SU-DHL-6 (cell line): ENCODE measurements around the gene SYF2.

Experiments
- H2AFZ ChIP-seq: fragments of 200-600 bp; sonication (generic); 2 replicates; pipeline ENCODE4 v1.6.1; 2014; ENCODE audit warnings: low read depth, mild to moderate bottlenecking, moderate library complexity, mixed read lengths, antibody characterized with exemption, low read length; ENCODE audit not compliant: severe bottlenecking
- H3F3A ChIP-seq: fragments of 200-600 bp; shearing (Covaris generic); 2 replicates; pipeline ENCODE4 v1.6.0; 2016; ENCODE audit warnings: antibody characterized with exemption, mild to moderate bottlenecking; ENCODE audit not compliant: insufficient read depth
- H3K27ac ChIP-seq: fragments of 200-600 bp; sonication (generic); 2 replicates; pipeline ENCODE4 v1.5.1; 2016; ENCODE audit warnings: low read depth, mild to moderate bottlenecking, low read length, moderate library complexity, mixed read lengths
- H3K27me3 ChIP-seq: fragments of 200-600 bp; sonication (generic), shearing (Covaris generic); 2 replicates; pipeline ENCODE4 v1.6.0; 2014; ENCODE audit warnings: mild to moderate bottlenecking, low read length
- H3K36me3 ChIP-seq: fragments of 200-600 bp; sonication (generic); 2 replicates; pipeline ENCODE4 v1.6.1; 2014; ENCODE audit warnings: mild to moderate bottlenecking, low read length, mixed read lengths
- H3K4me2 ChIP-seq: fragments of 300-600, 200-600 bp; shearing (Covaris generic), sonication (generic); 2 replicates; pipeline ENCODE4 v1.6.0; 2014; ENCODE audit warnings: low read length, low read depth, mild to moderate bottlenecking; ENCODE audit not compliant: poor library complexity, severe bottlenecking
- H3K4me3 ChIP-seq: fragments of 200-600 bp; sonication (generic); 2 replicates; pipeline ENCODE4 v1.5.1; 2014; ENCODE audit warnings: antibody characterized with exemption, low read length, mild to moderate bottlenecking, mixed read lengths; ENCODE audit not compliant: insufficient read depth, poor library complexity, severe bottlenecking
- H3K79me2 ChIP-seq: fragments of 200-600 bp; sonication (generic); 2 replicates; pipeline ENCODE4 v1.6.1; 2014; ENCODE audit warnings: mild to moderate bottlenecking, low read length, moderate library complexity; ENCODE audit not compliant: insufficient read depth
- H3K9ac ChIP-seq: fragments of 200-600 bp; sonication (generic); 2 replicates; pipeline ENCODE4 v1.7.0; 2014; ENCODE audit warnings: mild to moderate bottlenecking, low read length
- H3K9me2 ChIP-seq: fragments of 200-600 bp; sonication (generic); replicated peaks from 2 replicates; pipeline ENCODE4 v1.6.1; 2014; ENCODE audit warnings: low read length; ENCODE audit not compliant: insufficient read depth
- H3K9me3 ChIP-seq: fragments of 200-600 bp; sonication (generic); 2 replicates; pipeline ENCODE4 v1.6.1; 2014; ENCODE audit warnings: low read length, mixed read lengths; ENCODE audit not compliant: insufficient read depth
- H4K20me1 ChIP-seq: fragments of 200-600 bp; sonication (generic); 2 replicates; pipeline ENCODE4 v1.6.1; 2014; ENCODE audit warnings: low read depth, mild to moderate bottlenecking, antibody characterized with exemption, low read length, moderate library complexity, mixed read lengths
- CTCF ChIP-seq: fragments of 200-600 bp; sonication (generic); IDR thresholded peaks from one replicate; pipeline ENCODE4 v1.5.1; 2017; ENCODE audit warnings: antibody characterized with exemption, mild to moderate bottlenecking, low read length, moderate library complexity; ENCODE audit not compliant: insufficient read depth, poor library complexity, severe bottlenecking
- EZH2phosphoT487 ChIP-seq: fragments of 200-600 bp; sonication (generic), shearing (Covaris generic); conservative IDR thresholded peaks from 2 replicates; pipeline ENCODE4 v1.6.1; 2018; ENCODE audit warnings: mild to moderate bottlenecking, antibody characterized with exemption, low read length, moderate library complexity, mixed read lengths

The SYF2 gene

GRCh38 chr1:25220666-25221065 is 11.6 kb downstream of the SYF2 start:
- no peaks in the 10 kb centered on the region for H3K79me2 ChIP-seq

GRCh38 chr1:25219661-25220251 is 12.5 kb downstream of the SYF2 start:
- TF ChIP-seq EZH2phosphoT487 (no peak), CTCF (no peak)
- H3K4me2 ChIP-seq, result no peak overlapping the region
- no peak overlapping the region for H3K9ac ChIP-seq

More at GRCh38 chr1:25220666-25221065, 11.6 kb downstream of the SYF2 start:
- Histone ChIP-seq H3K27ac (no peak overlapping the region), H3K9me3 (no peaks in the 10 kb centered on the region), H3F3A (no peaks in the 10 kb centered on the region), H3K36me3 (peaks cover 28% of the 10 kb centered on the region), H3K9me2 (no peaks in the 10 kb centered on the region), H3K27me3 (no peaks in the 10 kb centered on the region), H3K4me3 (no peak overlapping the region), H3K4me2 (no peak overlapping the region), H3K9ac (no peak overlapping the region), H2AFZ (no peak overlapping the region), H4K20me1 (no peaks in the 10 kb centered on the region)
- TF ChIP-seq EZH2phosphoT487 (no peak), CTCF (no peak)

DNA sequence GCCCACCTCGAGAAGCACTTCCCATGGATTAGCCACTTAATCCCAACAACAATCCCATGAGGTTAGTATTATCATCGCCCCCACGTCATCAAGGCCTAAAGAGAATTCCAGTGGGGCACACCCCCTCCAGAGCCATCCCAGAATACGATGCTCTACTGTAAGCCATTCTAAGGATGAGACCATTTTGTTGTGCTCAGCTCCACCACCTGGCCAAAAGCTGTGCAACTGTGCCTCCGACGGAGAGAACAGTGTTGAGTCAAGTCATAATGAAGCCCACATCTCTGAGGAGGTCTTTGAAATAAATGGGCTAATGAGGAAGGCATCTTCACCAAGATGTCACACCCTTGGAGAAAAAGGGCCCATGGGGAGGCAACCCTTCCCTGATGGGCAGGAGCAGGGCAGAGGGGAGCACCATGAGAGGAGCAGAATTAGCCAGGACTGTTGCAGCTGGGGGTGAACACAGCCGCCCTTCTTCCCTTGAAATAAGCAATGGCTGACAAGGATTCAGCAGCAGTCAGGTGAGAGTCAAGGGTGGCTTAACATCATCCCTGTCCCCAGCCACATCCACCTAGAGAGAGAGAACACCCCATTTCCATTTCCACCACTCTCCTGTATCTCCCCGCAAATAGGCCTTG is 14.6 kb downstream of the SYF2 start:
- no peak overlapping the region for H3K27ac ChIP-seq
- no peaks in the 10 kb centered on the region for H3K9me3 ChIP-seq
- no peaks in the 10 kb centered on the region for H3K79me2 ChIP-seq

More at GRCh38 chr1:25219661-25220251, 12.5 kb downstream of the SYF2 start:
- H3K27me3 ChIP-seq, result no peaks in the 10 kb centered on the region
- H3K9me3 ChIP-seq, result no peaks in the 10 kb centered on the region
- H3K36me3 ChIP-seq, result peaks cover 27% of the 10 kb centered on the region
- H3K27ac ChIP-seq, result no peak overlapping the region
- H3K9me2 ChIP-seq, result no peaks in the 10 kb centered on the region
- no peak overlapping the region for H3K4me3 ChIP-seq
- no peaks in the 10 kb centered on the region for H3F3A ChIP-seq
- H2AFZ ChIP-seq, result no peak overlapping the region
- no peaks in the 10 kb centered on the region for H3K79me2 ChIP-seq
- H4K20me1 ChIP-seq, result no peaks in the 10 kb centered on the region

More for the DNA sequence above, 14.6 kb downstream of the SYF2 start:
- Histone ChIP-seq H2AFZ (no peak overlapping the region), H3K4me3 (no peak overlapping the region), H3K27me3 (no peaks in the 10 kb centered on the region), H3K4me2 (no peak overlapping the region), H3K36me3 (peaks cover 14% of the 10 kb centered on the region; the same call in 1 of the 2 replicates), H3F3A (no peaks in the 10 kb centered on the region), H4K20me1 (no peaks in the 10 kb centered on the region), H3K9me2 (no peaks in the 10 kb centered on the region), H3K9ac (no peak overlapping the region)
- no peak for TF ChIP-seq CTCF
- TF ChIP-seq EZH2phosphoT487, result no peak
